Endothelial cell (in vitro differentiated cells): ENCODE measurements around the gene SORCS2. TPM values are rescaled to one million over a fixed set of nuclear protein-coding genes. Genes with fewer than 3 reads are reported as not detected.

Experiments
- DNase-seq: peaks from one replicate; pipeline ENCODE4 v3.0.0; 2021; ENCODE audit warnings: low spot score
- H3K27ac Mint-ChIP-seq: one replicate; pipeline ENCODE4 v1.8.0; 2021; ENCODE audit warnings: mixed read lengths, inconsistent platforms; ENCODE audit not compliant: unreplicated experiment
- H3K27me3 Mint-ChIP-seq: one replicate; pipeline ENCODE4 v1.8.0; 2021; ENCODE audit warnings: mild to moderate bottlenecking, moderate library complexity, mixed read lengths, inconsistent platforms; ENCODE audit not compliant: unreplicated experiment
- H3K36me3 Mint-ChIP-seq: one replicate; pipeline ENCODE4 v1.8.0; 2021; ENCODE audit warnings: mild to moderate bottlenecking, low read depth, mixed read lengths, inconsistent platforms; ENCODE audit not compliant: unreplicated experiment
- H3K4me1 Mint-ChIP-seq: one replicate; pipeline ENCODE4 v1.8.0; 2021; ENCODE audit warnings: mild to moderate bottlenecking, mixed read lengths, inconsistent platforms; ENCODE audit not compliant: unreplicated experiment
- H3K4me3 Mint-ChIP-seq: one replicate; pipeline ENCODE4 v1.8.0; 2021; ENCODE audit warnings: mild to moderate bottlenecking, mixed read lengths, inconsistent platforms; ENCODE audit not compliant: unreplicated experiment
- H3K9me3 Mint-ChIP-seq: one replicate; pipeline ENCODE4 v1.8.0; 2021; ENCODE audit warnings: mixed read lengths, inconsistent platforms; ENCODE audit not compliant: unreplicated experiment
- CTCF ChIP-seq: fragments of 200-600 bp; sonication (generic); IDR thresholded peaks from one replicate; pipeline ENCODE4 v1.5.0; 2021; ENCODE audit warnings: antibody characterized with exemption; ENCODE audit not compliant: unreplicated experiment
- total RNA-seq: library from RNA; stranded (reverse); fragmentation: NEBNext Ultra II Directional; extraction: Animal tissue kit (Norgen Biotek cat#: 25700); gene quantifications from one replicate; pipeline ENCODE4 v1.2.1, GENCODE V29; 2021; ENCODE audit not compliant: unreplicated experiment

SORCS2 gene
- total RNA-seq, 1 donor from 2014 or later = 1.3 TPM

GRCh38 chr4:7247521-7247920, 55.2 kb downstream of the SORCS2 start:
- no peaks in the 10 kb centered on the region for H3K9me3 Mint-ChIP-seq
- peaks cover 3% of the 10 kb centered on the region for H3K27me3 Mint-ChIP-seq
- no peak overlapping the region for H3K4me3 Mint-ChIP-seq
- peak overlapping the region; percentile 31 for H3K27ac Mint-ChIP-seq
- TF ChIP-seq CTCF = no peak
- peaks cover 6% of the 10 kb centered on the region for H3K36me3 Mint-ChIP-seq
- no peaks in the 10 kb centered on the region for H3K4me1 Mint-ChIP-seq
- DNase-seq = no peak

- TF ChIP-seq CTCF = no peak
- Mint-ChIP-seq H3K4me1 (no peaks in the 10 kb centered on the region), H3K27ac (no peak overlapping the region), H3K36me3 (peaks cover 6% of the 10 kb centered on the region), H3K27me3 (peaks cover 2% of the 10 kb centered on the region), H3K4me3 (no peak overlapping the region), H3K9me3 (no peaks in the 10 kb centered on the region)
- no peak for DNase-seq
Observed at GRCh38 chr4:7247946-7248345, 55.6 kb downstream of the SORCS2 start.

GRCh38 chr4:7248857-7249256, 56.5 kb downstream of the SORCS2 start:
- no peak for DNase-seq
- Mint-ChIP-seq H3K36me3 (peaks cover 6% of the 10 kb centered on the region), H3K9me3 (no peaks in the 10 kb centered on the region), H3K27me3 (no peaks in the 10 kb centered on the region), H3K27ac (no peak overlapping the region), H3K4me1 (no peaks in the 10 kb centered on the region), H3K4me3 (no peak overlapping the region)
- TF ChIP-seq CTCF = no peak

- no peak for DNase-seq
- no peak for TF ChIP-seq CTCF
- H3K27me3 Mint-ChIP-seq = peaks cover 2% of the 10 kb centered on the region
- no peak overlapping the region for H3K27ac Mint-ChIP-seq
- H3K36me3 Mint-ChIP-seq = peaks cover 6% of the 10 kb centered on the region
- no peak overlapping the region for H3K4me3 Mint-ChIP-seq
- H3K4me1 Mint-ChIP-seq = no peaks in the 10 kb centered on the region
- no peaks in the 10 kb centered on the region for H3K9me3 Mint-ChIP-seq
Observed at GRCh38 chr4:7251321-7251720, 59.0 kb downstream of the SORCS2 start.

- no peaks in the 10 kb centered on the region for H3K9me3 Mint-ChIP-seq
- no peaks in the 10 kb centered on the region for H3K4me1 Mint-ChIP-seq
- H3K36me3 Mint-ChIP-seq = peaks cover 6% of the 10 kb centered on the region
- H3K27ac Mint-ChIP-seq = no peak overlapping the region
- TF ChIP-seq CTCF = no peak
- peaks cover 5% of the 10 kb centered on the region for H3K27me3 Mint-ChIP-seq
- H3K4me3 Mint-ChIP-seq = no peak overlapping the region
- DNase-seq = no peak
Observed at GRCh38 chr4:7252051-7252450, 59.7 kb downstream of the SORCS2 start.
